ENCODE results near the gene ITGA2.

ITGA2 gene

DNA sequence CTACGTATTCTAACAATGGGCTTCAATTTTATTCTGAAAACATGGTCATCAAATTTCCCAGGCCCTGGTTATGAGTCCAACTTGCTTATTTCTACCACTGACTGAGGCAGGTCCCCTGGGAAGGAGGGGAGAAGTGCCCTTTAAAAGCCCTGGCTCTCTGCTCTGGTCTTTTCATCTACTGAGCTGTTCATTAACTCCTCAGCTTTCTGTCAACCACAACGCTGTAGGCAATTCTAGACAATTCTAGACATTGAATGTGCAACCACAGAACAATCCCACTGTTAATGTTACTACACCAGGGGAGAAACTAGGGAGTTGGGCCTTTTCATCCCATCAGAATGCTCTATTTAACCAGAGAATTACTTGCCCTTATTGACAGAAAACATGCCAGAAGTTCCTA, 110.4 kb downstream of the ITGA2 start:
- Histone ChIP-seq H3K9me3 (ENCODE audit: insufficient read depth, low read length) (no peaks in the 10 kb centered on the region), H3K9ac (ENCODE audit: low read length) (no peak overlapping the region)

DNA sequence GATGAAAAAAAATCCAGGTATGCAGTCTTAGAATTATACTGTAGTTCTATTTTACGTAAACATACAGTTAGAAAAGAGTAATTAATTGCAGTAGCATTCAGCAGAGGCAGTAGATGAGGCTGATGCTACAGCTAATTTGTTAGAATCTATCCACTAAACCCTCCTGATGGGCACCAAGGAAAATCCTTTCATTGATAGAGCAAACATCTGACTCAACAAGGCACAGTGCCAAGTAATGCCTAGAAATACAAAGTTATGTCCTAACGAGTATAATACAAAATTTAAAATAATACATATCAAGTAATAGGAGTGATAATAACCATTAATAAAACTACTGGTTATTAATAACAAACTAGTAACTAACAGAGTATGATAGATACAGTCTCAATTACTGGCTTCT, 111.5 kb downstream of the ITGA2 start:
- Histone ChIP-seq H3K27me3 (ENCODE audit: low read length) (no peaks in the 10 kb centered on the region), H3K27ac (ENCODE audit: low read depth, low read length) (no peak overlapping the region), H3F3A (ENCODE audit: insufficient read depth) (peaks cover 5% of the 10 kb centered on the region; the same call in 1 of the 2 replicates), H2AFZ (ENCODE audit: low read depth, low read length, severe bottlenecking) (no peak overlapping the region), H3K36me3 (ENCODE audit: low read length) (peaks cover 37% of the 10 kb centered on the region; the same call in 1 of the 2 replicates), H3K4me3 (ENCODE audit: insufficient read depth, low read length, poor library complexity, severe bottlenecking) (no peak overlapping the region), H4K20me1 (ENCODE audit: low read depth, low read length) (no peaks in the 10 kb centered on the region), H3K79me2 (ENCODE audit: insufficient read depth, low read length) (no peaks in the 10 kb centered on the region; the same call in 1 of the 2 replicates), H3K9me3 (ENCODE audit: insufficient read depth, low read length) (no peaks in the 10 kb centered on the region), H3K9me2 (replicated peaks; ENCODE audit: insufficient read depth, low read length) (no peaks in the 10 kb centered on the region), H3K4me2 (ENCODE audit: low read depth, low read length, poor library complexity, severe bottlenecking) (no peak overlapping the region), H3K9ac (ENCODE audit: low read length) (no peak overlapping the region)
- TF ChIP-seq, protein P1, sequence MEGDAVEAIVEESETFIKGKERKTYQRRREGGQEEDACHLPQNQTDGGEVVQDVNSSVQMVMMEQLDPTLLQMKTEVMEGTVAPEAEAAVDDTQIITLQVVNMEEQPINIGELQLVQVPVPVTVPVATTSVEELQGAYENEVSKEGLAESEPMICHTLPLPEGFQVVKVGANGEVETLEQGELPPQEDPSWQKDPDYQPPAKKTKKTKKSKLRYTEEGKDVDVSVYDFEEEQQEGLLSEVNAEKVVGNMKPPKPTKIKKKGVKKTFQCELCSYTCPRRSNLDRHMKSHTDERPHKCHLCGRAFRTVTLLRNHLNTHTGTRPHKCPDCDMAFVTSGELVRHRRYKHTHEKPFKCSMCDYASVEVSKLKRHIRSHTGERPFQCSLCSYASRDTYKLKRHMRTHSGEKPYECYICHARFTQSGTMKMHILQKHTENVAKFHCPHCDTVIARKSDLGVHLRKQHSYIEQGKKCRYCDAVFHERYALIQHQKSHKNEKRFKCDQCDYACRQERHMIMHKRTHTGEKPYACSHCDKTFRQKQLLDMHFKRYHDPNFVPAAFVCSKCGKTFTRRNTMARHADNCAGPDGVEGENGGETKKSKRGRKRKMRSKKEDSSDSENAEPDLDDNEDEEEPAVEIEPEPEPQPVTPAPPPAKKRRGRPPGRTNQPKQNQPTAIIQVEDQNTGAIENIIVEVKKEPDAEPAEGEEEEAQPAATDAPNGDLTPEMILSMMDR (IDR thresholded peaks at IDR 0.05; ENCODE audit: insufficient read depth, low read length, poor library complexity, severe bottlenecking), result no peak
- no peak for TF ChIP-seq EZH2phosphoT487 (conservative IDR thresholded peaks at IDR 0.05; ENCODE audit: low read length)

More for the DNA sequence above, 110.4 kb downstream of the ITGA2 start:
- no peaks in the 10 kb centered on the region for H3K27me3 ChIP-seq (ENCODE audit: low read length)
- no peaks in the 10 kb centered on the region for H4K20me1 ChIP-seq (ENCODE audit: low read depth, low read length)
- H3K79me2 ChIP-seq (ENCODE audit: insufficient read depth, low read length), result no peaks in the 10 kb centered on the region
- H3K36me3 ChIP-seq (ENCODE audit: low read length), result peaks cover 32% of the 10 kb centered on the region
- no peak for TF ChIP-seq EZH2phosphoT487 (conservative IDR thresholded peaks at IDR 0.05; ENCODE audit: low read length)
- TF ChIP-seq, protein P1 (IDR thresholded peaks at IDR 0.05; ENCODE audit: insufficient read depth, low read length, poor library complexity, severe bottlenecking), result no peak
- H3K27ac ChIP-seq (ENCODE audit: low read depth, low read length), result no peak overlapping the region
- no peaks in the 10 kb centered on the region for H3K9me2 ChIP-seq (replicated peaks; ENCODE audit: insufficient read depth, low read length)
- peaks cover 5% of the 10 kb centered on the region; the same call in 1 of the 2 replicates for H3F3A ChIP-seq (ENCODE audit: insufficient read depth)
- no peak overlapping the region for H2AFZ ChIP-seq (ENCODE audit: low read depth, low read length, severe bottlenecking)
- H3K4me3 ChIP-seq (ENCODE audit: insufficient read depth, low read length, poor library complexity, severe bottlenecking), result no peak overlapping the region
- H3K4me2 ChIP-seq (ENCODE audit: low read depth, low read length, poor library complexity, severe bottlenecking), result no peak overlapping the region

DNA sequence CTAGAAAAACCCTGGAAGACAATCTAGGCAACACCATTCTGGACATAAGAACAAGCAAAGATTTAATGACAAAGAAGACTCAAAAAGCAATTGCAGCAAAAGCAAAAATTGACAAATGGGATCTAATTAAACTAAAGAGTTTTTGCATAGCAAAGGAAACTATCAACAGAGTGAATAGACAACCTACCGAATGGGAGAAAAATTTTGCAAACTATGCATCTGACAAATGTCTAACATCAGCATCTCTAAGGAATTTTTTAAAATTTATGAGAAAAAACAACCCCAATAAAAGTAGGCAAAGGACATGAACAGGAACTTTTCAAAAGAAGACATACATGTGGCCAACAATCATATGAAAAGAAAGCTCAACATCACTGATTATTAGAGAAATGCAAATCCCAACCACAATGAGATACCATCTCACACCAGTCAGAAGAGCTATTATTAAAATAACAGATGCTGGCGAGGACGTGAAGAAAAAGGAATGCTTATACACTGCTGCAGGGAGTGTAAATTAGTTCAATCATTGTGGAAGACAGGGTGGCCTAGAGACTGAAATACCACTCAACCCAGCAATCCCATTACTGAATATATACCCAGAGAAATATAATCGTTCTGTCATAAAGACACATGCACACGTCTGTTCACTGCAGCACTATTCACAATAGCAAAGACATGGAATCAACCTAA, 116.6 kb downstream of the ITGA2 start:
- H3K36me3 ChIP-seq (ENCODE audit: low read length), result peaks cover 22% of the 10 kb centered on the region; the same call in 1 of the 2 replicates
- H3K79me2 ChIP-seq (ENCODE audit: insufficient read depth, low read length), result peaks cover 32% of the 10 kb centered on the region
- H2AFZ ChIP-seq (ENCODE audit: low read depth, low read length, severe bottlenecking), result no peak overlapping the region
- no peak overlapping the region for H3K4me3 ChIP-seq (ENCODE audit: insufficient read depth, low read length, poor library complexity, severe bottlenecking)
- no peaks in the 10 kb centered on the region for H3K9me3 ChIP-seq (ENCODE audit: insufficient read depth, low read length)
- no peaks in the 10 kb centered on the region for H3K9me2 ChIP-seq (replicated peaks; ENCODE audit: insufficient read depth, low read length)
- H3K27ac ChIP-seq (ENCODE audit: low read depth, low read length), result no peak overlapping the region
- H3K27me3 ChIP-seq (ENCODE audit: low read length), result no peaks in the 10 kb centered on the region
- H3K4me2 ChIP-seq (ENCODE audit: low read depth, low read length, poor library complexity, severe bottlenecking), result no peak overlapping the region
- H4K20me1 ChIP-seq (ENCODE audit: low read depth, low read length), result no peaks in the 10 kb centered on the region
- TF ChIP-seq, protein P1 (IDR thresholded peaks at IDR 0.05; ENCODE audit: insufficient read depth, low read length, poor library complexity, severe bottlenecking), result no peak
- TF ChIP-seq EZH2phosphoT487 (conservative IDR thresholded peaks at IDR 0.05; ENCODE audit: low read length), result no peak
- no peak overlapping the region for H3K9ac ChIP-seq (ENCODE audit: low read length)
- H3F3A ChIP-seq (ENCODE audit: insufficient read depth), result no peaks in the 10 kb centered on the region
